ENCODE measurements around the gene P2RY8. TPM values are rescaled to one million over a fixed set of nuclear protein-coding genes. Genes with fewer than 3 reads are reported as not detected.

Gene P2RY8
- total RNA-seq, 4 donors from 2014 or later, result 0.36 to 1.1 (median 0.62) TPM

DNA sequence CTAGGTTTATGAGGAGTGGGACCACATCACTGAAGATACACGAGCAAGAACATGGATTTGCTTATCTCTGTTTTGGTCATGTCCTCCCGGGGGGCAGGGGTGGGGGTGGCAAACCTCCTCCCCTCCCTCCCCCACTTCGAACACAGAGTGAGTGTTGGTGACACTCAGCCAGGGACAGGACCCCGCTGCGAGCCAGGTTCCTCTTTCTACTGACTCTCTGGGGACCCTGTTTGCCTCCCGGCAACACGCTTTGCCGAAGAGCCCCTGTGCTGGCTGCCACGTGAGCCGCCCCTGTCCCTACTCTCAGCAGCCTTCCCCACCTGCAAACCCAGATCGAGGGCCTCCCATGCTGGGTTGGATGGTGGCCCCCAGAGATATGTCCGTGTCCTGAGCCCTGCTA, 34.7 kb downstream of the P2RY8 start:
- in situ Hi-C loops (cut with MboI; ENCODE audit: low sequenced_read_pairs in 4 of 4), result no loop called here
- peak overlapping the region in 3 of 4 donors; percentile 67 to 77 (median 76) for H3K27ac ChIP-seq
- H3K27me3 ChIP-seq, result no peaks in the 10 kb centered on the region
- intact Hi-C loops (cut with DNase I; ENCODE audit: low total_unique reads), result no loop called here
- no peak for DNase-seq
- TF ChIP-seq POLR2A (IDR thresholded peaks at IDR 0.05), result no peak
- no peak for TF ChIP-seq CTCF (IDR thresholded peaks at IDR 0.05 in 4 of 5, conservative IDR thresholded peaks at IDR 0.05 in 1 of 5)
- no peaks in the 10 kb centered on the region for H3K9me3 ChIP-seq
- ATAC-seq, result no peak
- H3K4me3 ChIP-seq, result no peak overlapping the region
- H3K4me1 ChIP-seq, result no peaks in the 10 kb centered on the region
- H3K36me3 ChIP-seq, result no peaks in the 10 kb centered on the region

GRCh38 chrX:1500701-1501624, 36.0 kb downstream of the P2RY8 start:
- Histone ChIP-seq H3K27me3 (no peaks in the 10 kb centered on the region), H3K27ac (peak overlapping the region in 3 of 4 donors; percentile 67 to 77 (median 76)), H3K4me1 (no peaks in the 10 kb centered on the region), H3K4me3 (peak overlapping the region in 3 of 4 donors; percentile 2 to 20 (median 13)), H3K9me3 (no peaks in the 10 kb centered on the region), H3K36me3 (no peaks in the 10 kb centered on the region)
- in situ Hi-C loops (cut with MboI; ENCODE audit: low sequenced_read_pairs in 4 of 4), result no loop called here
- DNase-seq, result no peak
- intact Hi-C loops (cut with DNase I; ENCODE audit: low total_unique reads), result no loop called here
- TF ChIP-seq POLR2A (IDR thresholded peaks at IDR 0.05) (no peak), CTCF (IDR thresholded peaks at IDR 0.05 in 4 of 5, conservative IDR thresholded peaks at IDR 0.05 in 1 of 5) (no peak)
- ATAC-seq, result peak in 1 of 2 donors; percentile 31

- in situ Hi-C loops (cut with MboI; ENCODE audit: low sequenced_read_pairs in 4 of 4), result no loop called here
- intact Hi-C loops (cut with DNase I; ENCODE audit: low total_unique reads), result no loop called here
- no peak for TF ChIP-seq CTCF (IDR thresholded peaks at IDR 0.05 in 4 of 5, conservative IDR thresholded peaks at IDR 0.05 in 1 of 5)
- no peak for TF ChIP-seq POLR2A (IDR thresholded peaks at IDR 0.05)
- Histone ChIP-seq H3K4me1 (no peaks in the 10 kb centered on the region), H3K4me3 (no peak overlapping the region), H3K36me3 (no peaks in the 10 kb centered on the region), H3K27ac (no peak overlapping the region), H3K27me3 (no peaks in the 10 kb centered on the region), H3K9me3 (no peaks in the 10 kb centered on the region)
- DNase-seq (no peak), ATAC-seq (no peak)
Observed at GRCh38 chrX:1496076-1496475, 40.9 kb downstream of the P2RY8 start.

- in situ Hi-C loops (cut with MboI; ENCODE audit: low sequenced_read_pairs in 4 of 4) (no loop called here), intact Hi-C loops (cut with DNase I; ENCODE audit: low total_unique reads) (no loop called here)
- H3K4me3 ChIP-seq, result peak overlapping the region in 1 of 4 donors; percentile 11
- ATAC-seq (no peak), DNase-seq (no peak)
- TF ChIP-seq CTCF (IDR thresholded peaks at IDR 0.05 in 4 of 5, conservative IDR thresholded peaks at IDR 0.05 in 1 of 5) (no peak), POLR2A (IDR thresholded peaks at IDR 0.05) (no peak)
- H3K27me3 ChIP-seq, result no peaks in the 10 kb centered on the region
- H3K27ac ChIP-seq, result peak overlapping the region in 3 of 4 donors; percentile 34 to 56 (median 43)
- no peaks in the 10 kb centered on the region for H3K36me3 ChIP-seq
- no peaks in the 10 kb centered on the region for H3K9me3 ChIP-seq
- no peaks in the 10 kb centered on the region for H3K4me1 ChIP-seq
Observed at GRCh38 chrX:1493877-1494510, 43.0 kb downstream of the P2RY8 start.

All from gastrocnemius medialis (tissue), 4 donors.